Vagina (tissue), 2 donors: Measurements from ENCODE around the gene GRIK4. TPM values are rescaled to one million over a fixed set of nuclear protein-coding genes. Genes with fewer than 3 reads are reported as not detected.

ENCODE experiments used
- DNase-seq, 2 donors: peaks; one replicate each; pipeline ENCODE4 v3.0.0-alpha.2; 2017; ENCODE audit errors: extremely low spot score in 2 of 2
- H3K27ac ChIP-seq: fragments of 200-600 bp; sonication (generic); one replicate; pipeline ENCODE4 v1.5.1; 2019
- H3K27me3 ChIP-seq: fragments of 200-600 bp; sonication (generic); one replicate; pipeline ENCODE4 v1.5.1; 2019
- H3K36me3 ChIP-seq, 2 donors: fragments of 200-600 bp; sonication (generic); one replicate each; pipeline ENCODE4 v1.5.1; 2017 to 2019
- H3K4me1 ChIP-seq: fragments of 200-600 bp; sonication (generic); one replicate; pipeline ENCODE4 v1.5.1; 2019
- H3K4me3 ChIP-seq, 2 donors: fragments of 200-600 bp; sonication (generic); 1 replicate in 1 of 2; 2 replicates in 1 of 2; pipeline ENCODE4 v1.5.1; 2016 to 2019
- H3K9me3 ChIP-seq: fragments of 200-600 bp; sonication (generic); one replicate; pipeline ENCODE4 v1.5.1; 2019
- CTCF ChIP-seq, 3 experiments: fragments of 450-650 bp in 2 of 3; fragments of 200-600 bp in 1 of 3; sonication (generic) in 1 of 3; IDR thresholded peaks; one replicate each; pipeline ENCODE4 v1.5.1; 2017 to 2019; ENCODE audit warnings: antibody characterized with exemption in 3 of 3, mild to moderate bottlenecking in 2 of 3, moderate library complexity in 2 of 3
- POLR2A ChIP-seq, 2 donors: fragments of 450-650 bp; IDR thresholded peaks; one replicate each; pipeline ENCODE4 v1.6.1; 2017; ENCODE audit warnings: antibody characterized with exemption in 2 of 2, mild to moderate bottlenecking in 2 of 2, moderate library complexity in 2 of 2
- POLR2AphosphoS5 ChIP-seq, 2 donors: sonication (generic); formaldehyde crosslinking; IDR thresholded peaks; one replicate each; pipeline ENCODE4 v1.9.0; 2017; ENCODE audit warnings: antibody characterized with exemption in 2 of 2, mild to moderate bottlenecking in 2 of 2, low read depth in 1 of 2; ENCODE audit not compliant: insufficient read depth in 1 of 2
- intact Hi-C: fragments of 100-400 bp; cut with DNase I; formaldehyde crosslinking; loops from one replicate; pipeline ENCODE4 v1.15.1; 2023
- total RNA-seq: library from RNA; depleted of rRNA; stranded (reverse); fragments of >200 nt; gene quantifications from one replicate; pipeline ENCODE4 v1.2.3, GENCODE V29; 2016

Gene GRIK4
- total RNA-seq, 1 donor from 2014 or later, result 0.25 TPM

- TF ChIP-seq POLR2A (IDR thresholded peaks at IDR 0.05), result no peak
- Histone ChIP-seq H3K4me3 (no peak overlapping the region), H3K27ac (no peak overlapping the region), H3K9me3 (no peaks in the 10 kb centered on the region), H3K4me1 (no peaks in the 10 kb centered on the region), H3K36me3 (no peaks in the 10 kb centered on the region), H3K27me3 (no peaks in the 10 kb centered on the region)
- no peak for DNase-seq
- intact Hi-C loops, result no loop called here
Measured at GRCh38 chr11:120824242-120824641, 312.7 kb downstream of the GRIK4 start.

- intact Hi-C loops, result no loop called here
- DNase-seq, result no peak
- no peaks in the 10 kb centered on the region for H3K36me3 ChIP-seq
- no peaks in the 10 kb centered on the region for H3K9me3 ChIP-seq
- H3K4me3 ChIP-seq, result no peak overlapping the region
- H3K27ac ChIP-seq, result no peak overlapping the region
- TF ChIP-seq POLR2A (IDR thresholded peaks at IDR 0.05) (no peak), CTCF (IDR thresholded peaks at IDR 0.05) (no peak), POLR2AphosphoS5 (IDR thresholded peaks at IDR 0.05; ENCODE audit: insufficient read depth in 1 of 2, low read depth in 1 of 2) (no peak)
- H3K4me1 ChIP-seq, result no peaks in the 10 kb centered on the region
- no peaks in the 10 kb centered on the region for H3K27me3 ChIP-seq
Measured at GRCh38 chr11:120827198-120827597, 315.6 kb downstream of the GRIK4 start.

DNA sequence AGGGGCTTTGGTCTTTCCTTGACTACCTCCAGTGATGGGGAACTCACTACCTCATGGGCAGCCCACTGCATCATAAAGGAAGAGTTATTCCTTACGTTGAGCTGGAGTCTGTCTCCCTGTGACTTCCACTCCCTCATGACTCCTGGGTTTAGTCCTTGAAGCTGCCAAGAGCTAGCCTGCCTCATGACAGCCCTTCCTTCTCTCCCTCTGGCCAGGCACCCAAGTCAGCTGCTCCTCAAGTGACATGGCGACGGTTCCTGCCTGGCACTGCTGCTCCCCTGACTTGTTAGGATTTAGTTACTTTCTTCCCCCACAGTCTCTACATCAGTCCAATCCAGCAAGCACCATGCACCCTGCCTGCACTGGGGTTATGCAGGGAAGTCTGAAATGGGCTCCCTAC is 316.3 kb downstream of the GRIK4 start:
- TF ChIP-seq POLR2AphosphoS5 (IDR thresholded peaks at IDR 0.05; ENCODE audit: insufficient read depth in 1 of 2, low read depth in 1 of 2) (no peak), CTCF (IDR thresholded peaks at IDR 0.05) (no peak), POLR2A (IDR thresholded peaks at IDR 0.05) (no peak)
- no peaks in the 10 kb centered on the region for H3K4me1 ChIP-seq
- no peak overlapping the region for H3K27ac ChIP-seq
- no peak for DNase-seq
- H3K36me3 ChIP-seq, result no peaks in the 10 kb centered on the region
- no peak overlapping the region for H3K4me3 ChIP-seq
- intact Hi-C loops, result no loop called here
- H3K27me3 ChIP-seq, result no peaks in the 10 kb centered on the region
- H3K9me3 ChIP-seq, result no peaks in the 10 kb centered on the region

- DNase-seq, result no peak
- no peak overlapping the region for H3K4me3 ChIP-seq
- no peaks in the 10 kb centered on the region for H3K36me3 ChIP-seq
- TF ChIP-seq CTCF (IDR thresholded peaks at IDR 0.05) (no peak), POLR2A (IDR thresholded peaks at IDR 0.05) (no peak), POLR2AphosphoS5 (IDR thresholded peaks at IDR 0.05; ENCODE audit: insufficient read depth in 1 of 2, low read depth in 1 of 2) (no peak)
- H3K4me1 ChIP-seq, result no peaks in the 10 kb centered on the region
- intact Hi-C loops, result no loop called here
- H3K27me3 ChIP-seq, result no peaks in the 10 kb centered on the region
- no peaks in the 10 kb centered on the region for H3K9me3 ChIP-seq
- no peak overlapping the region for H3K27ac ChIP-seq
Measured at GRCh38 chr11:120828847-120829246, 317.3 kb downstream of the GRIK4 start.

GRCh38 chr11:120830085-120830620 is 318.6 kb downstream of the GRIK4 start:
- no peak for DNase-seq
- Histone ChIP-seq H3K27me3 (no peaks in the 10 kb centered on the region), H3K9me3 (no peaks in the 10 kb centered on the region), H3K36me3 (no peaks in the 10 kb centered on the region), H3K4me1 (no peaks in the 10 kb centered on the region), H3K27ac (no peak overlapping the region), H3K4me3 (no peak overlapping the region)
- TF ChIP-seq CTCF (IDR thresholded peaks at IDR 0.05), result no peak
- intact Hi-C loops, result no loop called here
